Skeletal muscle cell (primary cell): ENCODE results near the gene ICA1.
"Not testable (repeated sequence)": the region's sequence is repeated elsewhere in the genome, so short reads cannot be mapped to it uniquely, and the experiment has no call there.

Experiments used
- DNase-seq: peaks from one replicate; pipeline ENCODE4 v3.0.0-alpha.2; 2010; ENCODE audit warnings: low read depth
- H3K4me3 ChIP-seq: 2 replicates; pipeline ENCODE4 v1.5.1; 2011; ENCODE audit warnings: low read depth, mild to moderate bottlenecking, control low read depth, low read length, moderate library complexity

Gene ICA1

DNA sequence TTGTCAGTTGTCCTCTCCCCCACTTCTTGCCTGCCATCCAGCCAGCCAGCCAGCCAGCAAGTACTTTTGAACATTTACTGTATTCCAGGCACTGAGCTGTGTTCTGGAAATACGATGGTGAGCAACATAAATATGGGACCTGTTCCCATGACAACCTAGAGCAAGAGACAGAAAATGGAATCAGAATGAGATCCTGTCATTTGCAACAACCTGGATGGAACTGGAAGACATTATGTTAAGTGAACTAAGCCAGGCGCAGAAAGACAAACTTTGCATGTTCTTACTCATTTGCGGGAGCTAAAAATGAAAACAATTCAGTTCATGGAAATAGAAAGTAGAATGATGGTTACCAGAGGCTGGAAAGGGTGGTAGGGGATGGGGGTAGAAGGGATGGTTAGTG, 140.7 kb downstream of the ICA1 start:
- no peak for DNase-seq
- no peak overlapping the region for H3K4me3 ChIP-seq

DNA sequence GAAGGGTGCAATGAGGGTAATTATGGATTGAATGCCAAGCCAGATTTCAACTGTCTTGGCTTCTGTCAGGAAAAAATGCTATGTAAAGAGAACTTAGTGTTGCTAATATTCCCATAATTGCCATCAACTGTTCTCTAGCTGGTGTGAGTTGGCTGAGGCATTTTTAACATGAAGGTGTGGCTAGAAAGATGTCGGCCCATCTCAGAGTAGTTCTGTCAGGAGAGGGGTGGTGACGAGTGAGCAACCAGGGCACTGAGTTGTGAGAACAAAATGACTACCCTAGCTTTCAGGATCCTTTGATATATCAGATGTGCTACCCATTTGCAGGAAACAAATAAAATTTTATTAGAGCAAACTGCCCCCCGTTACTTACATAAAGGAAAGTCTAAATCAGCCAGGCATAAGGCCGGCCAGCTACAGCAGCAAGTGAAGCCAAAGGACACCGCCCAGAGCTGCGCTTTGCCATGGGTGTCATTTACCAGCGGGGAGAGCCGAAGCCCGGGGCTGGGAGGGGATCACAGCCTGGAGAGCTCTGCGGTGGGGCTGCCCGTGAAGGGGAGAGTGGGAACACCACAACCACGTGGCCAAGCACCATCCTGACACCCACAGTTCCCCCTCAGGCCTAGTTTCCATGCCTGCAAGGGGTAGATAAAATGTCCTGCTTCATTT, 141.4 kb downstream of the ICA1 start:
- no peak overlapping the region for H3K4me3 ChIP-seq

DNA sequence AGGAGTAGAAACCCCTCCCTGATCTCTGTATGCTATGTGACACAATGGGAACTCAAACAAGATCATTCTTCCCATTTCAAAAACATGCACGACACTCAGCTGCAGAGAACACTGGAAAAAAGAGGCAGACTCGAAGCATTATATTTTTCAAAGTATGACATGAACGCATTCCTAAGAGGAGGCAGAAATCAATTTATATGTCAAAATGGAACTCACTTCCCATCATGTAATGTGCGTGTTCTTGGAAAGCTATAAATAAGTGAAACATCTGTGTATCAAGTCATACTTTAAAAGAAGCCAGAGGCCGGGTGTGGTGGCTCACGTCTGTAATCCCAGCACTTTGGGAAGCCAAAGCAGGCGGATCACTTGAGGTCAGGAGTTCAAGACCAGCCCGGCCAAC, 142.7 kb downstream of the ICA1 start:
- no peak for DNase-seq
- no peak overlapping the region for H3K4me3 ChIP-seq

More for the DNA sequence above, 141.4 kb downstream of the ICA1 start:
- no peak for DNase-seq

DNA sequence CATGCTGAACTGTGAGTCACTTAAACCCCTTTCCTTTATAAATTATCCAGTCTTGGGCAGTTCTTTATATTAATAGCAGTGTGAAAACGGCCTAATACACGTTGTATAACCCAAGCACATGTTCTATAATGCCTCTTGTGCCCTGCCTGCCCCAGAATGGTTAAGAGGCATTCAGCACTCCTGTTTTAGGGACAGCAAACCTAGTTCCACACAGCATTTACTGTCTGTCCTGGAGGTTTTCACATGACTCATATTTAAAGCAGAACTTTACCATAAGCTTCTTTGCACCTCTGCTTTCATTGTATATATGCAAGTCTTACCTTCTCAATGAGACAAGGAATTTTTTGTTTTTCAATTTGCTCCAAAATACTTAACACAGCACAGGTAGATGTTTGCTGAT, 144.8 kb downstream of the ICA1 start:
- no peak overlapping the region for H3K4me3 ChIP-seq
- no peak for DNase-seq

DNA sequence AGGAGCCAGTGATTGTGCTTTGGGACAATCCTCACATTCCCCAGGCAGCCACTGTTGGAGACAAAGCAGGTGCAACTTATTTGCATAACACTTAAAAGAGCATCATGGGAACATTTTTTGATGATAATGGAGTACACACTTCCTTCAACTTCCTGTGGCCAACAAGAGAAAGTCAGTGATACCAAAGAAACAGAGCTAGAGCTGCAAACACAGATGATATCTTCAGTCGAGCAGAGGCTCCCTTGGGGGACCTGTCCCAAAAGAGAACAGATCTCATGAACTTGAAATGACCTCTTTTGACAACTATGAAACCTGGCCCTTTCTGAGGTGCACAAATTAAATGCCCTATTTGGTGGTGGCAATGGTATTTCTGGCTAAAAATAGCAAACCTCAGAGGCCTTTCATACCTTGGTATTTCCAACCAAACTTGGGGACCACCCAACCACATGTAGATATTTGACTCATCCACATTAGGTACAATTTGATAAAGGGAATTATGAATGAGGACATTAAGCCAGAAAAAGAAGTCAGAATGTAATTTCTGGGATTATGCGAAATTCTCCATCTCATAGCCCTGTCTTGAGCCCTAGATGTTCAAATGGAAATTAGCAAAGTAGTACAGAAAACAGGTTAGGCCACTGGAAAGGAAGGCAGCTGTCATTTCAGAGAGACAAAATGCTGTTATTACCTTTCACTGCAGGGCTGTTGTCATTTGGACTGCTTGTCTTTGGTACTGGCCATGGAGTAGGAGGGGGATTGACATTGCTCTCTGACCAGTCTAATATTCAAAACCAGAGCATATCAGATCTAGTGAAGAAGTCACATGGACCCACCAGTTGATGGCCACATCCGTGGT, 146.2 kb downstream of the ICA1 start:
- no peak overlapping the region for H3K4me3 ChIP-seq
- no peak for DNase-seq

DNA sequence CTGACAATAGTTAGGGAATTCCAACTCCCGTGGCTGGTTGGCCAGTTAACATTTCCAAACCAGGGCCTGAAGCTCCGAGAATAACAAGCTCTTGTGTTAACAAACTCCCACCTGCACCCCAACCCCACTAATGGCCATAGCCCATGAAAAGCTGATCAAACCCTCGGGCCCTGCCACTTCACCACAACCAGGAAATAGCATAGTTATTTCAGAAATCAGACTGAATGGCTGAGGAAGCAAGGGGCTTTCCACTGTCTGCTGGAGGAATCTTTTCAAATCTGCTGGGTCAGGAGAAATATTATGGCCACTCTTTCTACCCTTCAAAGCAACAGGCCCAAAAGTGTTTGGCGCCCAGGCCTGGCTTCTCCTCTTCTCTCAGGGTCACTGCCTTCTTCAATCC, 147.8 kb downstream of the ICA1 start:
- DNase-seq: no peak
- no peak overlapping the region for H3K4me3 ChIP-seq

DNA sequence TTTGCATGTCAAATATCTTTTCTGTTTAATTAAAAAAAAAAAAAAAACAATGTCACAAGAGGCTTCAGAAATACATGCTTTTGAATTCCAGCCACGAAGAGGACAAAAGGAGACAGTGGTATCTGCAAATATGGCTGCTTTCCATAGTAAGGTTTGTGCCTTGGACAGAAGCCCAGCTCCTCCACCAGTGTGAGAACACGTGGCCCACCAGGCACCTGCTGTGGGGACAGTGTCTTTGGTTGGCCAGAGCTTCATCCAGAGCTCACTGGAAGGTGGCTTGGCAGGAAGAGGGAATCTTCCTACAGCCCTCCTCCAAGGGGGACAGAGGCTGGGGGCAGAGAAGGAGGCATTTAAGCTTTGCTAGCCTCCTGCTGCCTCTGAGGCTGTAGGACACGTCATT, 148.8 kb downstream of the ICA1 start:
- no peak overlapping the region for H3K4me3 ChIP-seq
- DNase-seq: no peak

DNA sequence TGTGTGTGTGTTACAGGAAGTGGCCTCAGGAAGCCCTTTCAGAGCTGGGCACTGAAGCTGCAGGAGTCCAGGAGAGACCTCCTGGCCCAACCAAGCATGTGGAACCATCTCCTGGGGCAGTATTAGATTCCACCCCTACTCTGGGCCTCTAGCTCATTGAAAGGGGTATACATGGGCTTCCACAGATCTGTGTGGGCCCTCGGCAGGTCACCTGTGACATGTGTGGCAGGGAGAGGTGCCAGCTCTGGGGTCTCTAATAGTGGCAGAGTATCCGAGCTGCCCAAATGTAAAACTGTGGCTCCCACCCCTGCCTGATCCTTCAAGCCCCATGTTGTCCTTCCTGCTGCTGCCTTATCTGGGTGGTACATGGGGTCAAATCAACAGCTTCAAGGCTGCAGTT, 149.3 kb downstream of the ICA1 start:
- H3K4me3 ChIP-seq: no peak overlapping the region
- DNase-seq: no peak

DNA sequence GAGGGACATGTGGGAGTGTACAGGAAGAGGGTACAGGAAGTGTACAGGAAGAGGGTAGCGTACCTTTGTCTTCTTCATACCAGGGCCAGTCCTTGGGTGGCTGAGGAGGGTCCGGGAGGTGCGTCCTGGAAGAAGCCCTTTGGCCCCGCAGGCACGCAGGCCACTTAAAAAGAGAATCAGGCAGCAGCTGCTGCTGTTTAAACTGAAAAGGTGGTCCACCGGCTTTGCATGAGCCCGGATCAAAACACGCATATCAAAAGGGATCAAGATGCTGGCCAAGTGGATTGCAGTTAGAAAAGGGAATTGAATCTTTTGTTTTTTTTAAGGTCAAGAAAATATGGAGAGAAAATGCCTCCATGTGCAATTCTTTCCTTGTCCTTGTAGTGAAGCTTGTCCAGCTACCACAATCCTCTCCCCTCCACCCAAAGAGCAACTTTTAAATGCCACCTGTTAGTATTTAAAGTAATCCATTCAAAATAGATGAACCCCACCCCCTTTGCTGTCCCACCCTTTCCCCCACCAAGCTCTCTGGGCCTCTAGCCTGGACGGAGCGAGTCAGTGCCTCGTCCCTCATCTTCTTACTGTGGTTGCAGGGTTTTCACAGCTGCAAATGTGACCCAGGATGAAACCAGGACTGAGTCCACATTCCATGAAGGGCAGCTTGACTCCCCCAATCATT, 150.5 kb downstream of the ICA1 start:
- no peak overlapping the region for H3K4me3 ChIP-seq
- no peak for DNase-seq

DNA sequence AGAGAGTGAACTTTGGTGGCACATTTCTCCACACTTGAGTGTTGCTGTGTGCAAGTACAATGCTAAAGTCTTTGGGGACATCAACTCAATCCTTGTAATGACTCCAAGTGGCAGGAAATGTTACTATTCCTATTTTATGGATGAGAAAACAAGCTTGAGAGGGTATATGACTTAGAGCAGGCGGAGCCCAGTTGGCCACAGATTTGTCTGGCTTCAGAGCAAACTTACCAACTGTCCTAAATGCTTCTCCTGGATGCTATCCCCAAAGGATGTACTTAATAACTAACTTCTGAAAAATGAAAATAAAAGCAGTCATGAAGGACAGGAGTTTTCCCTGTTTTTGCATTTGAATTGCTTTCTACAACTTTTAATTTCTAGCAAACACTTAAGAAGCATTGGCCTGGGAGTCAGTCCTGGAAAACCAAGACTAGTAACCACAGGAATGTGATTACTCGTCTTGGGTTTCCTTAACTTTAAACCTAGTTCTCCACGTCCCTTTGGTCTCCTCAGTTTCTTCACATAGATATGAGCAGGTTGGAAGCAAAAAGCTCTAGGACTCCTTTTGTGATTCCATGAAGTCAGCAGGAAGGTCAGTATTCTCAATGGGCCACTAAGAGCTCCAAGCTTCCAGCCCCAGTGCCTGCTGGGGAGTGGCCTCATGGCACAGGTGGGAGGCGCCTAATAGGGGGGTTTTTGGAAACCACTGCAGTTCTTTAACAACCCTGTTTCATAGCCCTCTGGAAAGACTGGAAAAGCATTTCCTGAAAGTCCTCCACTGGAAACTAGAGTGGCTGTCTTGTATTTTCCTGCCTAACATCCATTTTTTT, 152.6 kb downstream of the ICA1 start:
- DNase-seq: peak; percentile 7
- no peak overlapping the region for H3K4me3 ChIP-seq

DNA sequence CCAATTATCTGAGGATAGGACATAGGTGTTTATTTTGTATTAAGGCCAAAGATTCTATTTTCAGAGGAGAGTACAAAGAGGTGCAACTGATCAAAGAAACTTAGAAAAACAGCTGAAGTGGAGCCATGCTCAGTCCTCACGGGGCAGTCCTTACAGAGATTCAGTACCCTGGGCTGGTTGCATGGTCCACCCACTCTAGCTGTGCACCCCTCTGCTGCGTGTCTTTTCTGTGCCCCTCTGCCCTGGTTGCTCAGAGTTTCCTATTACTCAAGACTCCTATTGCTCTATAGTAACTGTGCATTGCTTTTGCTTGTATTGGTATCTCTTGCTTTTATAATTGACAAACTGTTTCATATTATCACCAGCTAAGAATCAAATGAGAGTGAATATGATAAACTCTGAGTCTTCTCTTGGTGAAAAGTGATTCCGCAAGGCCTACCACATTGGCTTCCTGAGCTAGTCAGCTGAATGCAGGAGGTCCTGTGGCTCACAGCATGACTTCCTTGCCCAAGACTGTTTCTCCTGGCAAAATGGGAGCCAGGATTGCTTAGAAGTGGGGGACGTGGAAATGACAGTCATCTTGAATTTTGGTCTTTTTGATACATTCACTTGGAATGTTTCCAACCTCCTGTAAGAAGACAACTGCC, 156.4 kb downstream of the ICA1 start:
- H3K4me3 ChIP-seq: no peak overlapping the region
- DNase-seq: no peak

DNA sequence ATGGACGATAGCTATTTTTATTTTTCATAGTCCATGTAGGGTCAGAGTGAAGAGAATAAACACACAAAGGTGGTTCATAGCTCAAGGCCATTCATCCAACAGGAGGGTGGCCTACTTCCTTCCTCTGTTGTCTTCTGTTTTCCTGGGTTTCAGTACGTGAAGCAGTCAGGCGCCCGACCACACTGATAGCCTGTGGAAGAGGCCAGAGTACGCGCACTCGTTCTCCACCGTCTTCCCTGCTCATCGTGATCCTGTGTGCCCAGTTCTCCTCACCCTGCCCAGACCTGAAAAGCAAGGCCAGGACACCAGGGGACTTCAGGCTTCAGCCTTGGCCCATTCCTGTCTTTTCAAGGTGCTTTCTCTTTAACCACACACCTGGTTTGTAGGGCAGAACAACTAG, 158.7 kb downstream of the ICA1 start:
- no peak overlapping the region for H3K4me3 ChIP-seq
- no peak for DNase-seq

DNA sequence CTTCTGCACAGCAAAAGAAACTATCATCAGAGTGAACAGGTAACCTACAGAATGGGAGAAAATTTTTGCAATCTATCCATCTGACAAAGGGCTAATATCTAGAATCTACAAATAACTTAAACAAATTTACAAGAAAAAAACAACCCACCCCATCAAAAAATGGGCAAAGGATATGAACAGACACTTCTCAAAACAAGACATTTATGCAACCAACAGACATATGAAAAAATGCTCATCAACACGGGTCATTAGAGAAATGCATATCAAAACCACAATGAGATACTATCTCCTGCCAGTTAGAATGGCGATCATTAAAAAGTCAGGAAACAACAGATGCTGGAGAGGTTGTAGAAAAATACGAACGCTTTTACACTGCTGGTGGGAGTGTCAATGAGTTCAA, 160.7 kb downstream of the ICA1 start:
- DNase-seq, H3K4me3 ChIP-seq: not testable (repeated sequence)

DNA sequence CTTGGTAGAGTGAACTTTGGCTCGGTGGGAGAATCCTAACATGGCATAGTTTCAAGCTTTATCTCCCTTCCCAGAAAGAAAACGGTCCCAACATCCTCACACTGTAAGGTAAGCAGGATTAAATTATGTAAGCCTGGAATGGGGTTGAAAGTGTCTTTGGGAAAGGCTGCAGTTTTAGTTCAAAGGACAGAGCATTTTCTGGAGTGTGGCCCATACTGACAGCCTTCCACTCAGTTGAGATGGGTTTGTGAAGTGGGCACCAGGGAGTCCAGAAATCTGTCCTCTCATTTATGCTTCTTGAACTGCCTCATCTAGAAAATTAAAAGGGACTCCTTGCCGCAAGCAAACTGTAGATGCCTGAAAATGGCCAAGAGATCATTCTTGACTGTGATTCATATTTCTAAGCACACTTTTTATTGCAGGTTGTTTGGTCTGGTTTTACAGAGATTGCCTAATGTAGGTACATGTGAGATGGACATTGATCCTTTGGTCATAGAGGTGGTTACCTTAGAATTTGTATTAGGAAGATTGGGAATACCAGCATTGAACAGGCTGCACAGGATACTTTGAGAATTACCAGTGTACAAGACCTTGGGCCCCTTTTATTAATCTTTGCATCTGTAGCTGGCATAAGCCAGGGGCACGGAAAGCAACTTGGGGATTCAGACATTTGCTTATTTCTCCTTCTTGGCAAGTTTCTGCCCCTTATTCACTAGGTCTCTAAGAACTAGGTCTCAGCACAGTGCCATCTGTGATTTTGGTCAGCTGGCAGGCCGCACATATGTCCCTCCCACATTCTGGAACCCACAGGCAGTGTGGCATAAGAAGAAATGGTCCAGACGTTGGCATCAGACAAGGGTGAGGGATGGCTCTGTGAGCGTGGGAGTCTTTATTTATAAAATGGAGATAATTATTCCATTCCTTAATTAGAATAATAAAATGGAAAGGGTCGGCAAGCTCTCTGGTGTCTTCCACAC, 167.5 kb downstream of the ICA1 start:
- no peak for DNase-seq

DNA sequence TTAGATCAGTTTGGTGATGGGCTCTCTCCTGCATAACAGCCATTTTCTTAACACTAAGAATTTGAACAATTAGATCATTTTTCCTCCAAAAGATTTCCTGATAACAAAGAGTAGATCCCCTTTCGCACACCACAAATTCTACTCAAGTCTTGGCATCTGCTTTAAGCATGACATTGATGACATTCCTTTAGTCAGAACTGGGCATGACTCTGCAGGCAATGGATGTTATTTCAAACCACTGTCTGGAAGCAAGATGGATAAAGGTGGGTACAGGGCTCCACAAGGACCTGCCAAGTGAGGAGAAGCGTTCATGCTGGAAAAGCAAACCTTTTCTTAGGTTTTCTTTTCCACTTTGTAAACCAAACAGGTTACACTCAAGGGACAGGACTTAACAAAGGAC, 169.8 kb downstream of the ICA1 start:
- DNase-seq: no peak

More for the DNA sequence above, 167.5 kb downstream of the ICA1 start:
- H3K4me3 ChIP-seq: no peak overlapping the region

DNA sequence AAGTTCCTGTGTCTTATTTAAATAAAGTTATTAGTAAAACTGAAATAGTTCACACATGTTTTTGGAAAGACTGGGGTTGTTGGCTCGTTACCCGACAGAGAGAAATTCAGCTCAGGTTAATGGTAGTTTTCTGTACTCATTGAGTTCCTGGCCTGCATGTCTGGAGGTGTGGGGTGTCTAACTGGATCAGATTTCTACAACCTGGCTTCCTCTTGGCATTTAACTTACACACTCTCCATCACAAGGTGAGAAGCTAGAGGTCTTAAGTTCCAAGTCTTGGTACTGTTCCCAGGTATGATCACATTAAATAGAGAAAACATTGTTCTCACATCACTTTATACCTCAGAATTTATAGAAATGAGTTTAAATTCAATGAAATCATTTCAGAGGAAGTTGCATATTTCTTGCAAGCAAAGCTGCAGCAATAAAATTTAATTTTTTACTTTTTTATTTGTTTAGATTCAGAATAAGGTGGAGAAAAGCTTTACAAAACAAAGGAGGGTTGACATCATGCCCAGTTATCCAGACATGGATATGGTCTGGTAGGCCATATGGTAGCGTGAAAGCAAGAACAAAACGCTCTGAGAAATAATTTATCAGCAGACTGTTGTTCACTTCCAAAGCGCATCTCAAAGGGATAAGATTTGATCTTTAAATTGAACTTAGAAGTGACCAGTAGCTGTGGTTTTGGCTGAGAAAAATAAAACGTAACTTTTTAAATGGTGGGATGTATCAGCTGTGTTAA, 172.8 kb downstream of the ICA1 start:
- no peak overlapping the region for H3K4me3 ChIP-seq
- DNase-seq: no peak

More for the DNA sequence above, 169.8 kb downstream of the ICA1 start:
- no peak overlapping the region for H3K4me3 ChIP-seq

DNA sequence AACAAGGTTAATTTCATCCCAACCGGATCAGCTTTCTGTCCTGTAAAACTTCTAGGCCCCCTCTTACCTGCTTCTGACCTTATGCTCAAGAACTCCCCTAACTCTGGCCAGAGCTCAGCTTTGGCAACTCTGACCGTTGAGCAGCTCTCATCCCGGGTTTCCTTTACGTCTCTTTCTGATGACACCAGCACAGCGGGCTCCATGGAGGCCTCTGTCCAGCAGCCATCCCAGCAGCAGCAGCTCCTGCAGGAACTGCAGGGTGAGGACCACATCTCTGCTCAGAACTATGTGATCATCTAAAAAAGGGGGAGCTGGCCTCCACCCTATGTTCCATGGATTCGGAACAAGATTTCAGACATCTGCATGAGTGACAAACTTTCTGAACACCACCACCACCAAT, 175.7 kb downstream of the ICA1 start:
- DNase-seq: no peak
- H3K4me3 ChIP-seq: no peak overlapping the region
